Adrenal gland (tissue), 5 donors: ENCODE results near the gene COPZ1.

ENCODE experiments used
- POLR2A ChIP-seq, 2 donors: fragments of 450-650 bp; IDR thresholded peaks; one replicate each; pipeline ENCODE4 v1.6.1; 2017; ENCODE audit warnings: antibody characterized with exemption in 2 of 2, mild to moderate bottlenecking in 2 of 2, moderate library complexity in 1 of 2
- TF ChIP-seq, protein P1 (sequence below), 6 experiments: fragments of 450-650 bp in 4 of 6; fragments of 200-600 bp in 2 of 6; sonication (generic) in 1 of 6; IDR thresholded peaks; 1 replicate in 5 of 6; 2 replicates in 1 of 6; pipeline versions ENCODE4 v1.5.1 to v1.8.0; 2016 to 2021; ENCODE audit warnings: antibody characterized with exemption in 6 of 6, mild to moderate bottlenecking in 2 of 6, moderate library complexity in 1 of 6
- donor health status: DM: no; HTN: no; CAD: no.

DNA sequence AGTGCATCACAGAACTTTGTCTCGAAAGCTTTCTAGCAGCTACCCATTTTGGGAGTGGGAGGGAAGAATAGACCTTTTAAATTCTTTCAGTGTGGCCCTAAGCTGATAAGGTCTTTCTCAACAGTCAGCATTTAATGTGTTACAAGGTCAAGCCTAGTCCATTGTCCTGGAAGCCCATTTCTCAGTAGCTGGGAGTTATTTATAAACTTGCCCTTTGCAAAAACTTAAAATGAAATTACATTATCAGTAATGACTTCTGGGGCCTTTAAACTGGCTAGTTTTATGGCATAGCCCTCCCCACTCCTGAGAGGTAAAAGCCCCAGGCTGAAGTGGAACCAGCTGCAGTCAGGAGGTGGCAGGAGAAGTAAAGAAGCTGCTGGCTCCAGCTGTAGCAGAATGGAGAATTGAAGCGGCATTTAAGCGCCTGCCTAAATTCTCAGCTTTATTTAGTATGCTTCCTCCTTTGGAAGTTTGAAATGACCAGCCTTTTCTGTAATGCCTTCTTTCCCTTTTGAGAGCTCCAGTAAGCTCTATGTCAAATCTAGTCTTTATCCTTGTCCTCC, 12.4 kb downstream of the COPZ1 start:
- TF ChIP-seq, protein P1, sequence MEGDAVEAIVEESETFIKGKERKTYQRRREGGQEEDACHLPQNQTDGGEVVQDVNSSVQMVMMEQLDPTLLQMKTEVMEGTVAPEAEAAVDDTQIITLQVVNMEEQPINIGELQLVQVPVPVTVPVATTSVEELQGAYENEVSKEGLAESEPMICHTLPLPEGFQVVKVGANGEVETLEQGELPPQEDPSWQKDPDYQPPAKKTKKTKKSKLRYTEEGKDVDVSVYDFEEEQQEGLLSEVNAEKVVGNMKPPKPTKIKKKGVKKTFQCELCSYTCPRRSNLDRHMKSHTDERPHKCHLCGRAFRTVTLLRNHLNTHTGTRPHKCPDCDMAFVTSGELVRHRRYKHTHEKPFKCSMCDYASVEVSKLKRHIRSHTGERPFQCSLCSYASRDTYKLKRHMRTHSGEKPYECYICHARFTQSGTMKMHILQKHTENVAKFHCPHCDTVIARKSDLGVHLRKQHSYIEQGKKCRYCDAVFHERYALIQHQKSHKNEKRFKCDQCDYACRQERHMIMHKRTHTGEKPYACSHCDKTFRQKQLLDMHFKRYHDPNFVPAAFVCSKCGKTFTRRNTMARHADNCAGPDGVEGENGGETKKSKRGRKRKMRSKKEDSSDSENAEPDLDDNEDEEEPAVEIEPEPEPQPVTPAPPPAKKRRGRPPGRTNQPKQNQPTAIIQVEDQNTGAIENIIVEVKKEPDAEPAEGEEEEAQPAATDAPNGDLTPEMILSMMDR (IDR thresholded peaks at IDR 0.05), result peak in 1 of 6 experiments; percentile 12
- TF ChIP-seq POLR2A (IDR thresholded peaks at IDR 0.05), result peak in 1 of 2 donors; percentile 14
